Measurements from ENCODE around the gene TTC7B.
A peak's percentile ranks its signal among the peaks of the same experiment; 100 is the strongest.
"Not testable (repeated sequence)": the region's sequence is repeated elsewhere in the genome, so short reads cannot be mapped to it uniquely, and the experiment has no call there.

The TTC7B gene

GRCh38 chr14:90815822-90816662 is at the start of gene TTC7B:
TTC7B (minus strand) TSS chr14:90816430; CDS start chr14:90816295, 135 bp downstream.
- Histone ChIP-seq H3K27me3 (ENCODE audit: insufficient read depth, low read length) (no peaks in the 10 kb centered on the region), H3K36me3 (ENCODE audit: insufficient read depth, low read length) (no peaks in the 10 kb centered on the region), H2AFZ (ENCODE audit: low read depth, low read length) (no peak within 1 kb of the TSS), H3K9me3 (ENCODE audit: low read length) (no peaks in the 10 kb centered on the region), H3K4me3 (ENCODE audit: low read length) (peak within 1 kb of the TSS; percentile 56), H3K4me1 (ENCODE audit: insufficient read depth, low read length) (peaks cover 9% of the 10 kb centered on the region)

GRCh38 chr14:90864741-90865140 is 48.5 kb upstream of the TTC7B start:
- H3K9me3 ChIP-seq (ENCODE audit: low read length), result no peaks in the 10 kb centered on the region
- H3K4me1 ChIP-seq (ENCODE audit: insufficient read depth, low read length), result peaks cover 2% of the 10 kb centered on the region
- no peak overlapping the region for H3K4me3 ChIP-seq (ENCODE audit: low read length)
- H2AFZ ChIP-seq (ENCODE audit: low read depth, low read length), result no peak overlapping the region
- H3K36me3 ChIP-seq (ENCODE audit: insufficient read depth, low read length), result no peaks in the 10 kb centered on the region
- no peaks in the 10 kb centered on the region for H3K27me3 ChIP-seq (ENCODE audit: insufficient read depth, low read length)

- Histone ChIP-seq H2AFZ (ENCODE audit: low read depth, low read length) (no peak overlapping the region), H3K9me3 (ENCODE audit: low read length) (no peaks in the 10 kb centered on the region), H3K36me3 (ENCODE audit: insufficient read depth, low read length) (no peaks in the 10 kb centered on the region), H3K4me1 (ENCODE audit: insufficient read depth, low read length) (no peaks in the 10 kb centered on the region), H3K4me3 (ENCODE audit: low read length) (no peak overlapping the region), H3K27me3 (ENCODE audit: insufficient read depth, low read length) (no peaks in the 10 kb centered on the region)
These were observed 42.3 kb upstream of the TTC7B start for GRCh38 chr14:90858511-90858910.

- no peaks in the 10 kb centered on the region for H3K4me1 ChIP-seq (ENCODE audit: insufficient read depth, low read length)
- no peaks in the 10 kb centered on the region for H3K9me3 ChIP-seq (ENCODE audit: low read length)
- H3K4me3 ChIP-seq (ENCODE audit: low read length), result no peak overlapping the region
- H3K27me3 ChIP-seq (ENCODE audit: insufficient read depth, low read length), result no peaks in the 10 kb centered on the region
- H3K36me3 ChIP-seq (ENCODE audit: insufficient read depth, low read length), result no peaks in the 10 kb centered on the region
- no peak overlapping the region for H2AFZ ChIP-seq (ENCODE audit: low read depth, low read length)
These were observed 41.6 kb upstream of the TTC7B start for GRCh38 chr14:90857866-90858265.

- not testable (repeated sequence) for H3K27me3 ChIP-seq (ENCODE audit: insufficient read depth, low read length); H2AFZ ChIP-seq (ENCODE audit: low read depth, low read length); H3K36me3 ChIP-seq (ENCODE audit: insufficient read depth, low read length); H3K9me3 ChIP-seq (ENCODE audit: low read length); H3K4me3 ChIP-seq (ENCODE audit: low read length); H3K4me1 ChIP-seq (ENCODE audit: insufficient read depth, low read length)
These were observed 39.9 kb upstream of the TTC7B start for GRCh38 chr14:90856115-90856514.

- Histone ChIP-seq H2AFZ (ENCODE audit: low read depth, low read length) (no peak overlapping the region), H3K36me3 (ENCODE audit: insufficient read depth, low read length) (no peaks in the 10 kb centered on the region), H3K4me1 (ENCODE audit: insufficient read depth, low read length) (no peaks in the 10 kb centered on the region), H3K27me3 (ENCODE audit: insufficient read depth, low read length) (no peaks in the 10 kb centered on the region), H3K4me3 (ENCODE audit: low read length) (no peak overlapping the region), H3K9me3 (ENCODE audit: low read length) (no peaks in the 10 kb centered on the region)
These were observed 36.9 kb upstream of the TTC7B start for GRCh38 chr14:90853116-90853515.

- Histone ChIP-seq H3K36me3 (ENCODE audit: insufficient read depth, low read length) (no peaks in the 10 kb centered on the region), H2AFZ (ENCODE audit: low read depth, low read length) (no peak overlapping the region), H3K4me1 (ENCODE audit: insufficient read depth, low read length) (no peaks in the 10 kb centered on the region), H3K9me3 (ENCODE audit: low read length) (no peaks in the 10 kb centered on the region), H3K27me3 (ENCODE audit: insufficient read depth, low read length) (no peaks in the 10 kb centered on the region), H3K4me3 (ENCODE audit: low read length) (no peak overlapping the region)
These were observed 35.3 kb upstream of the TTC7B start for GRCh38 chr14:90851327-90852036.

- Histone ChIP-seq H3K4me3 (ENCODE audit: low read length) (no peak overlapping the region), H3K9me3 (ENCODE audit: low read length) (no peaks in the 10 kb centered on the region), H3K36me3 (ENCODE audit: insufficient read depth, low read length) (no peaks in the 10 kb centered on the region), H3K27me3 (ENCODE audit: insufficient read depth, low read length) (no peaks in the 10 kb centered on the region), H2AFZ (ENCODE audit: low read depth, low read length) (no peak overlapping the region), H3K4me1 (ENCODE audit: insufficient read depth, low read length) (no peaks in the 10 kb centered on the region)
These were observed 34.3 kb upstream of the TTC7B start for GRCh38 chr14:90850487-90850886.

- no peaks in the 10 kb centered on the region for H3K36me3 ChIP-seq (ENCODE audit: insufficient read depth, low read length)
- no peak overlapping the region for H3K4me3 ChIP-seq (ENCODE audit: low read length)
- no peaks in the 10 kb centered on the region for H3K4me1 ChIP-seq (ENCODE audit: insufficient read depth, low read length)
These were observed 33.7 kb upstream of the TTC7B start for GRCh38 chr14:90849787-90850444.

GRCh38 chr14:90848944-90849731 is 32.9 kb upstream of the TTC7B start:
- Histone ChIP-seq H3K4me3 (ENCODE audit: low read length) (no peak overlapping the region), H3K36me3 (ENCODE audit: insufficient read depth, low read length) (no peaks in the 10 kb centered on the region), H3K4me1 (ENCODE audit: insufficient read depth, low read length) (no peaks in the 10 kb centered on the region), H3K9me3 (ENCODE audit: low read length) (no peaks in the 10 kb centered on the region), H2AFZ (ENCODE audit: low read depth, low read length) (no peak overlapping the region), H3K27me3 (ENCODE audit: insufficient read depth, low read length) (no peaks in the 10 kb centered on the region)

More at GRCh38 chr14:90849787-90850444, 33.7 kb upstream of the TTC7B start:
- Histone ChIP-seq H3K27me3 (ENCODE audit: insufficient read depth, low read length) (no peaks in the 10 kb centered on the region), H3K9me3 (ENCODE audit: low read length) (no peaks in the 10 kb centered on the region), H2AFZ (ENCODE audit: low read depth, low read length) (no peak overlapping the region)

GRCh38 chr14:90846511-90846910 is 30.3 kb upstream of the TTC7B start:
- Histone ChIP-seq H3K4me1 (ENCODE audit: insufficient read depth, low read length) (no peaks in the 10 kb centered on the region), H2AFZ (ENCODE audit: low read depth, low read length) (no peak overlapping the region), H3K27me3 (ENCODE audit: insufficient read depth, low read length) (no peaks in the 10 kb centered on the region), H3K36me3 (ENCODE audit: insufficient read depth, low read length) (no peaks in the 10 kb centered on the region), H3K9me3 (ENCODE audit: low read length) (no peaks in the 10 kb centered on the region), H3K4me3 (ENCODE audit: low read length) (no peak overlapping the region)

GRCh38 chr14:90844321-90844720 is 28.1 kb upstream of the TTC7B start:
- H3K4me3 ChIP-seq (ENCODE audit: low read length), result no peak overlapping the region
- H2AFZ ChIP-seq (ENCODE audit: low read depth, low read length), result no peak overlapping the region
- H3K4me1 ChIP-seq (ENCODE audit: insufficient read depth, low read length), result no peaks in the 10 kb centered on the region
- H3K36me3 ChIP-seq (ENCODE audit: insufficient read depth, low read length), result no peaks in the 10 kb centered on the region
- H3K9me3 ChIP-seq (ENCODE audit: low read length), result no peaks in the 10 kb centered on the region
- no peaks in the 10 kb centered on the region for H3K27me3 ChIP-seq (ENCODE audit: insufficient read depth, low read length)
